D341Med (cell line): ENCODE results near the gene C1R.

Source experiments
- DNase-seq: peaks from one replicate; pipeline ENCODE4 v3.0.0; 2012; ENCODE audit warnings: low spot score

Gene C1R

GRCh38 chr12:7099290-7099996 is 7.2 kb upstream of the C1R start:
- peak; percentile 22 for DNase-seq

GRCh38 chr12:7096979-7097378 is 4.7 kb upstream of the C1R start:
- peak; percentile 17 for DNase-seq

GRCh38 chr12:7096006-7096932 is 4.0 kb upstream of the C1R start:
- DNase-seq = peak; percentile 15

- DNase-seq = peak; percentile 10
Observed at GRCh38 chr12:7093892-7094291, 1.6 kb upstream of the C1R start.

- peak; percentile 19 for DNase-seq
Observed at GRCh38 chr12:7093486-7093885, 1.2 kb upstream of the C1R start.

GRCh38 chr12:7092986-7093460 is 778 bp upstream of the C1R start:
- DNase-seq = no peak

- DNase-seq = peak; percentile 32
Observed at GRCh38 chr12:7091660-7092228, 501 bp downstream of the C1R start.

- DNase-seq = peak; percentile 29
Observed at GRCh38 chr12:7091171-7091570, 1.1 kb downstream of the C1R start.

GRCh38 chr12:7090222-7090998 is 1.8 kb downstream of the C1R start:
- DNase-seq = peak; percentile 64

- peak; percentile 16 for DNase-seq
Observed at GRCh38 chr12:7089196-7089871, 2.9 kb downstream of the C1R start.

GRCh38 chr12:7083125-7083524 is 9.1 kb downstream of the C1R start:
- DNase-seq = no peak

- peak; percentile 17 for DNase-seq
Observed at GRCh38 chr12:7081037-7081436, 11.2 kb downstream of the C1R start.

GRCh38 chr12:7079826-7080125 is 12.5 kb downstream of the C1R start:
- DNase-seq = no peak

GRCh38 chr12:7078163-7078562 is 14.1 kb downstream of the C1R start:
- DNase-seq = no peak

GRCh38 chr12:7076493-7076892 is 15.8 kb downstream of the C1R start:
- DNase-seq = peak; percentile 13

GRCh38 chr12:7075939-7076338 is 16.3 kb downstream of the C1R start:
- no peak for DNase-seq

- DNase-seq = peak; percentile 3
Observed at GRCh38 chr12:7075518-7075917, 16.7 kb downstream of the C1R start.

GRCh38 chr12:7073946-7074345 is 18.3 kb downstream of the C1R start:
- peak; percentile 5 for DNase-seq

GRCh38 chr12:7072554-7072953 is 19.7 kb downstream of the C1R start:
- no peak for DNase-seq

GRCh38 chr12:7072035-7072434 is 20.2 kb downstream of the C1R start:
- peak; percentile 5 for DNase-seq

GRCh38 chr12:7069386-7069785 is 22.9 kb downstream of the C1R start:
- DNase-seq = peak; percentile 13

- peak; percentile 22 for DNase-seq
Observed at GRCh38 chr12:7068994-7069346, 23.3 kb downstream of the C1R start.
